GM19468 (cell line): ENCODE measurements around the gene AGBL1.

Experiments used
- ATAC-seq: cut with Tn5 transposase; IDR thresholded peaks from one replicate; pipeline ENCODE4 v1.9.1; 2021; ENCODE audit warnings: mild to moderate bottlenecking, moderate library complexity, moderate number of reproducible peaks; ENCODE audit not compliant: unreplicated experiment; ENCODE audit errors: extremely low read depth

AGBL1 gene

GRCh38 chr15:86557018-86557550 lies 477.4 kb downstream of the AGBL1 start:
- ATAC-seq: no peak

- ATAC-seq: no peak
Measured at GRCh38 chr15:86558252-86558651, 478.6 kb downstream of the AGBL1 start.

GRCh38 chr15:86558686-86559085 lies 479.0 kb downstream of the AGBL1 start:
- ATAC-seq: no peak

- no peak for ATAC-seq
Measured at GRCh38 chr15:86568378-86568777, 488.7 kb downstream of the AGBL1 start.

- no peak for ATAC-seq
Measured at GRCh38 chr15:86570738-86571137, 491.1 kb downstream of the AGBL1 start.

GRCh38 chr15:86571873-86572272 lies 492.2 kb downstream of the AGBL1 start:
- no peak for ATAC-seq

GRCh38 chr15:86572368-86572841 lies 492.7 kb downstream of the AGBL1 start:
- no peak for ATAC-seq

GRCh38 chr15:86573476-86573875 lies 493.8 kb downstream of the AGBL1 start:
- no peak for ATAC-seq

- no peak for ATAC-seq
Measured at GRCh38 chr15:86588413-86588812, 508.7 kb downstream of the AGBL1 start.

GRCh38 chr15:86590461-86590860 lies 510.8 kb downstream of the AGBL1 start:
- no peak for ATAC-seq

GRCh38 chr15:86591158-86591557 lies 511.5 kb downstream of the AGBL1 start:
- no peak for ATAC-seq

GRCh38 chr15:86591994-86592735 lies 512.5 kb downstream of the AGBL1 start:
- no peak for ATAC-seq

- ATAC-seq: no peak
Measured at GRCh38 chr15:86595741-86596140, 516.1 kb downstream of the AGBL1 start.

GRCh38 chr15:86603466-86603865 lies 523.8 kb downstream of the AGBL1 start:
- no peak for ATAC-seq

GRCh38 chr15:86608461-86609205 lies 529.0 kb downstream of the AGBL1 start:
- ATAC-seq: no peak

GRCh38 chr15:86609275-86609674 lies 529.6 kb downstream of the AGBL1 start:
- ATAC-seq: no peak

- no peak for ATAC-seq
Measured at GRCh38 chr15:86610038-86610437, 530.4 kb downstream of the AGBL1 start.

- ATAC-seq: no peak
Measured at GRCh38 chr15:86611417-86612040, 531.9 kb downstream of the AGBL1 start.

GRCh38 chr15:86615411-86615810 lies 535.7 kb downstream of the AGBL1 start:
- ATAC-seq: no peak

- no peak for ATAC-seq
Measured at GRCh38 chr15:86615816-86616215, 536.1 kb downstream of the AGBL1 start.

- ATAC-seq: no peak
Measured at GRCh38 chr15:86616771-86617170, 537.1 kb downstream of the AGBL1 start.
